Mesothelial cell of epicardium (in vitro differentiated cells): ENCODE measurements around the gene DTNB. TPM values are rescaled to one million over a fixed set of nuclear protein-coding genes. Genes with fewer than 3 reads are reported as not detected.

Source experiments
- DNase-seq, 2 experiments: peaks; one replicate each; pipeline ENCODE4 v3.0.0; 2021; ENCODE audit warnings: low spot score in 2 of 2; ENCODE audit not compliant: unreplicated experiment in 2 of 2
- H3K27ac Mint-ChIP-seq: 2 replicates; pipeline ENCODE4 v1.8.0; 2021; ENCODE audit warnings: mixed read lengths
- H3K27me3 Mint-ChIP-seq: 2 replicates; pipeline ENCODE4 v1.8.0; 2021; ENCODE audit warnings: low read depth, mixed read lengths
- H3K36me3 Mint-ChIP-seq: 2 replicates; pipeline ENCODE4 v1.8.0; 2021; ENCODE audit warnings: mixed read lengths
- H3K4me1 Mint-ChIP-seq: 2 replicates; pipeline ENCODE4 v1.8.0; 2021; ENCODE audit warnings: mixed read lengths
- H3K4me3 Mint-ChIP-seq: 2 replicates; pipeline ENCODE4 v1.8.0; 2021; ENCODE audit warnings: mild to moderate bottlenecking, moderate library complexity, mixed read lengths
- H3K9me3 Mint-ChIP-seq: 2 replicates; pipeline ENCODE4 v1.8.0; 2021; ENCODE audit warnings: mixed read lengths
- CTCF ChIP-seq: fragments of 200-600 bp; sonication (generic); IDR thresholded peaks from one replicate; pipeline ENCODE4 v1.5.0; 2021; ENCODE audit warnings: antibody characterized with exemption; ENCODE audit not compliant: unreplicated experiment
- total RNA-seq: library from RNA; stranded (reverse); gene quantifications from 3 replicates; pipeline ENCODE4 v1.2.1, GENCODE V29; 2021

DTNB gene
- total RNA-seq, 1 donor from 2014 or later: 36.3 TPM

GRCh38 chr2:25398534-25398933, 274.8 kb downstream of the DTNB start:
- H3K4me3 Mint-ChIP-seq: no peak overlapping the region
- DNase-seq: no peak
- H3K4me1 Mint-ChIP-seq: peaks cover 17% of the 10 kb centered on the region
- no peak overlapping the region for H3K27ac Mint-ChIP-seq
- no peak for TF ChIP-seq CTCF
- peaks cover 8% of the 10 kb centered on the region for H3K36me3 Mint-ChIP-seq
- no peaks in the 10 kb centered on the region for H3K27me3 Mint-ChIP-seq
- H3K9me3 Mint-ChIP-seq: peaks cover 14% of the 10 kb centered on the region

DNA sequence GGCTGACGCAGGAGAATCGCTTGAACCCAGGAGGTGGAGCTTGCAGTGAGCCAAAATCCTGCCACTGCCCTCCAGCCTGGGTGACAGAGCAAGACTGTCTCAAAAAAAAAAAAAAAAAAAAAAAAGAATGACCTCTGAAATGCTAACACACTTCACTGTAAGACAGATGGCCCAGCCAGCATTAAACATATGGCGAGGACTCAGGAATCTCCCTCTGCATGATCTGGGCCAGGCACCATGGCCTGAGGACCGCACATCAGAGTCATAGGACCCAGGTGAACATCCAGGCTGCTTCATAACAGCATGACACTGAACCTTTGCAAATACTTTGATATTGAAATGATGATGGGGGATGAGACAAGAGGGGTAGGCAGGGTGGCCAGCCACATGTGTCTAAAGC, 275.6 kb downstream of the DTNB start:
- Mint-ChIP-seq H3K36me3 (peaks cover 9% of the 10 kb centered on the region), H3K27me3 (no peaks in the 10 kb centered on the region), H3K9me3 (peaks cover 18% of the 10 kb centered on the region), H3K4me3 (no peak overlapping the region), H3K27ac (no peak overlapping the region), H3K4me1 (peaks cover 17% of the 10 kb centered on the region)
- DNase-seq: no peak
- TF ChIP-seq CTCF: no peak

- no peak overlapping the region for H3K27ac Mint-ChIP-seq
- no peak for TF ChIP-seq CTCF
- no peak for DNase-seq
- H3K36me3 Mint-ChIP-seq: peaks cover 40% of the 10 kb centered on the region
- H3K27me3 Mint-ChIP-seq: no peaks in the 10 kb centered on the region
- peaks cover 22% of the 10 kb centered on the region for H3K9me3 Mint-ChIP-seq
- no peak overlapping the region for H3K4me3 Mint-ChIP-seq
- H3K4me1 Mint-ChIP-seq: no peaks in the 10 kb centered on the region
These were observed 284.2 kb downstream of the DTNB start for GRCh38 chr2:25389161-25389560.

DNA sequence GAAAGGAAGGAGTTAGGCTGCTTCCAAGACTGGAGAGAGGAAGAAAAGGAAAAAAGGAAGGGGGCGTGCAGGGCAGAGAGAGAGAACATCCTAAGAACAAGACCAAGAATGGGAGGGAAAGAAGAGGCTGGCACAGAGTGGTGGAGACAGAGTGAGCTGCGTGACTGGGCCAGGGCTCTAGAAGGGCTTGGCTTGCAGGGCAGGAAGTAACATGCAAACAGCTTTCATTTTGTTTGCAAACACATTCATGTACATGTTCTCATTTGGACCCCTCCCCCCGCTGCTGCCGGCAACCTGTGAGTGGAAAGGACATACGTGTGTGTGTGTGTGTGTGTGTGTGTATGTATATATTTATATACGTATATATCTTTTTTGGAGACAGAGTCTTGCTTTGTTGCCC, 284.9 kb downstream of the DTNB start:
- Mint-ChIP-seq H3K4me3 (no peak overlapping the region), H3K27ac (no peak overlapping the region)
- no peak for TF ChIP-seq CTCF

DNA sequence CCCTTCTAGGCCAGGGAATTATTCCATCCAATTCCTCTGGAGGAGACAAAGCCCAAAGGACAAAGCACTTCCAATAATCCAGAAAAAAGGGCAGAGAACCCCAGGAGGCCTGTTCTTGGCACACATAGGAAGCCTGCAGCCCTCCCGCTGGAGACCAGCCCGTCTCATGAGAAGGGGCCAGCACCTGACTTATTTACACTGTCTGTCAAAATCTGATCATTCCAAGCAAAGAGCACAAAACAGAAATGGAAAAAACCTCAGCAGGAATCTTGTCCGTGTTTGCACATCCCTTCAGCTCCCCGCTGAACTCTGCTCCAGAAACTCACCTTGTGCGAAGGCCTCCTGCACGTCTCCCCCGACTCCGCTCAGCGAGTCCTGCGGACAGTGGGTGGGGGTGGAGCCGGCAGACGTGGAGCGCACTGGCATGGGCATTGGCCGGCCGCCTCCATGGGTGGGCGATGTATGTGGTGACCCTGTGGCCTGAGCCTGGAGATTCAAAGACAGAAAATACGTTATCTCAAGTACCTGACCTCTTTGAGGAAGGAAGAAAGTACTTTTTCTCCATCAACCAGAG, 285.4 kb downstream of the DTNB start:
- Mint-ChIP-seq H3K4me1 (no peaks in the 10 kb centered on the region), H3K9me3 (peaks cover 13% of the 10 kb centered on the region), H3K36me3 (peaks cover 34% of the 10 kb centered on the region), H3K4me3 (no peak overlapping the region), H3K27me3 (no peaks in the 10 kb centered on the region), H3K27ac (no peak overlapping the region)
- no peak for TF ChIP-seq CTCF
- no peak for DNase-seq

More for the DNA sequence above, 284.9 kb downstream of the DTNB start:
- H3K9me3 Mint-ChIP-seq: peaks cover 16% of the 10 kb centered on the region
- H3K4me1 Mint-ChIP-seq: no peaks in the 10 kb centered on the region
- H3K27me3 Mint-ChIP-seq: no peaks in the 10 kb centered on the region
- no peak for DNase-seq
- H3K36me3 Mint-ChIP-seq: peaks cover 34% of the 10 kb centered on the region
